Calu3 (cell line): ENCODE data around the gene P2RX2. TPM values are rescaled to one million over a fixed set of nuclear protein-coding genes. Genes with fewer than 3 reads are reported as not detected.

Experiments
- BruUV-seq: library from RNA; stranded (reverse); fragments of 400-500 nt; replicated peaks from 2 replicates; lab custom pipeline; 2021; lab: Mats Ljungman, UMichigan
- CTCF ChIA-PET: fragments of 300-600 bp; sonication (Branson Sonifier 250); formaldehyde crosslinking; loops from one replicate; lab custom pipeline; 2022; ENCODE audit warnings: antibody characterized with exemption; lab: Charles Lee
- DNase-seq: peaks from one replicate; pipeline ENCODE4 v3.0.0; 2022
- H3K27ac Mint-ChIP-seq: one replicate; pipeline ENCODE4 v1.8.0; 2022; ENCODE audit warnings: mixed read lengths; ENCODE audit not compliant: unreplicated experiment
- H3K27me3 Mint-ChIP-seq: one replicate; pipeline ENCODE4 v1.8.0; 2022; ENCODE audit warnings: mixed read lengths; ENCODE audit not compliant: unreplicated experiment
- H3K36me3 Mint-ChIP-seq: one replicate; pipeline ENCODE4 v1.8.0; 2022; ENCODE audit warnings: mild to moderate bottlenecking, moderate library complexity, mixed read lengths; ENCODE audit not compliant: insufficient read depth, unreplicated experiment
- H3K4me1 Mint-ChIP-seq: one replicate; pipeline ENCODE4 v1.8.0; 2022; ENCODE audit warnings: mild to moderate bottlenecking, low read depth, mixed read lengths; ENCODE audit not compliant: unreplicated experiment
- H3K4me3 Mint-ChIP-seq: one replicate; pipeline ENCODE4 v1.8.0; 2022; ENCODE audit warnings: mild to moderate bottlenecking, low read depth, moderate library complexity, mixed read lengths; ENCODE audit not compliant: unreplicated experiment
- H3K9me3 Mint-ChIP-seq: one replicate; pipeline ENCODE4 v1.8.0; 2022; ENCODE audit warnings: low read depth, mixed read lengths; ENCODE audit not compliant: unreplicated experiment
- CTCF ChIP-seq: fragments of 200-600 bp; IDR thresholded peaks from one replicate; pipeline ENCODE4 v1.8.0; 2022; ENCODE audit warnings: antibody characterized with exemption; ENCODE audit not compliant: unreplicated experiment
- intact Hi-C: fragments of 100-400 bp; cut with micrococcal nuclease; formaldehyde crosslinking; loops from one replicate; pipeline ENCODE4 v1.10.0; 2022; ENCODE audit not compliant: unreplicated experiment
- total RNA-seq: library from RNA; stranded (reverse); gene quantifications from 2 replicates; pipeline ENCODE4 v1.2.3, GENCODE V29; 2022

P2RX2 gene
- total RNA-seq, 1 experiment from 2014 or later: not detected

- CTCF ChIA-PET: interaction anchor here (1.4 kb wide), 1 partner anchor 12 kb away, joined by 3 read pairs; no protein-coding TSS in a partner anchor
- no peaks in the 10 kb centered on the region for H3K4me1 Mint-ChIP-seq
- H3K27ac Mint-ChIP-seq: no peak overlapping the region
- DNase-seq: no peak
- intact Hi-C loops: no loop called here
- no TSS peak for BruUV-seq
- no peaks in the 10 kb centered on the region for H3K27me3 Mint-ChIP-seq
- no peak for TF ChIP-seq CTCF
- H3K9me3 Mint-ChIP-seq: no peaks in the 10 kb centered on the region
- peaks cover 35% of the 10 kb centered on the region for H3K36me3 Mint-ChIP-seq
- no peak overlapping the region for H3K4me3 Mint-ChIP-seq
These were observed 42.4 kb downstream of the P2RX2 start for GRCh38 chr12:132660996-132661395.

- no peak for TF ChIP-seq CTCF
- no TSS peak for BruUV-seq
- Mint-ChIP-seq H3K4me3 (no peak overlapping the region), H3K27ac (no peak overlapping the region), H3K27me3 (no peaks in the 10 kb centered on the region), H3K36me3 (peaks cover 29% of the 10 kb centered on the region), H3K4me1 (no peaks in the 10 kb centered on the region), H3K9me3 (no peaks in the 10 kb centered on the region)
- intact Hi-C loops: no loop called here
- no peak for DNase-seq
- CTCF ChIA-PET: interaction anchor here (1.4 kb wide), 1 partner anchor 13 kb away, joined by 3 read pairs; no protein-coding TSS in a partner anchor
These were observed 43.4 kb downstream of the P2RX2 start for GRCh38 chr12:132661972-132662371.

DNA sequence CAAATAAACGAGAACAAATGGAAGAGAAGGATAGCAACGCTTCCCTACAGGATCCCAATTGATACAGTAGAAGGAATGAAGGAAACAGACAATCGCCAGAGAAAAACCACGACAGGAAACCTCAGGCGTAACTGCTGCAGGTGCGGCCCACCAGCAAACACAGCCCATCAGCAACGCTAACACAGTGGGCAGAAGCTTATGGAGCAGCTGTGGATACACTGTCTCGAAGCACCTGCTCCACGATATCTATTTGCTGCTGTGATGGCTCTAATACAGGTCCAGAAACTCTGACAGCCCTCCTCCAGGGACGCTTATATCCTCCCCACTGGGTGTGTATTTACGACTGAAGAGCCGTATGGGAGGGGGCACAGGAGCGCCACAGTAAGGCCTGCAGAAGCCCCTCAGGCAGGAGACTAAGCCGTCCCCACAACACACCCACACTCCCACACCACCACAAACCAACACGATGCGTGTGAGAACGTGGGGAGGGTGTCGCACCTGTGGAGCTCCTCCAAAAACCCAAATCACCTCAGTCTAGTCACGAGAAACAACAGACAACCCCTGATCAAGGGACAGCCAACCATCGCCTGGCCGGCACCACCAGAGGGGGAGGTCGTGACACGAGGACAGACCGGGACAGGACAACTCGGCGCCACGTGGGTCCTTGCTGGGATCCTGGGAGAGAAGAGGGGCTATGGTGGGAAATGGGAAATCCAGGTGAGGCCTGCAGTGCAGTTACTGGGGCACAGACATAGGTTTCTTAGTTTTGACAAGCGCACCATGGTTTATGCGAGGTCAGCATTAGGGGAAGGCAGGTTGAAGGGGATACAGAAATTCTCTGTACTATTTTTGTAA, 44.6 kb downstream of the P2RX2 start:
- Mint-ChIP-seq H3K9me3 (no peaks in the 10 kb centered on the region), H3K4me1 (no peaks in the 10 kb centered on the region), H3K27ac (no peak overlapping the region), H3K36me3 (peaks cover 23% of the 10 kb centered on the region), H3K27me3 (no peaks in the 10 kb centered on the region), H3K4me3 (no peak overlapping the region)
- TF ChIP-seq CTCF: no peak
- DNase-seq: no peak
- CTCF ChIA-PET: no interaction called here
- BruUV-seq: no TSS peak
- intact Hi-C loops: no loop called here

DNA sequence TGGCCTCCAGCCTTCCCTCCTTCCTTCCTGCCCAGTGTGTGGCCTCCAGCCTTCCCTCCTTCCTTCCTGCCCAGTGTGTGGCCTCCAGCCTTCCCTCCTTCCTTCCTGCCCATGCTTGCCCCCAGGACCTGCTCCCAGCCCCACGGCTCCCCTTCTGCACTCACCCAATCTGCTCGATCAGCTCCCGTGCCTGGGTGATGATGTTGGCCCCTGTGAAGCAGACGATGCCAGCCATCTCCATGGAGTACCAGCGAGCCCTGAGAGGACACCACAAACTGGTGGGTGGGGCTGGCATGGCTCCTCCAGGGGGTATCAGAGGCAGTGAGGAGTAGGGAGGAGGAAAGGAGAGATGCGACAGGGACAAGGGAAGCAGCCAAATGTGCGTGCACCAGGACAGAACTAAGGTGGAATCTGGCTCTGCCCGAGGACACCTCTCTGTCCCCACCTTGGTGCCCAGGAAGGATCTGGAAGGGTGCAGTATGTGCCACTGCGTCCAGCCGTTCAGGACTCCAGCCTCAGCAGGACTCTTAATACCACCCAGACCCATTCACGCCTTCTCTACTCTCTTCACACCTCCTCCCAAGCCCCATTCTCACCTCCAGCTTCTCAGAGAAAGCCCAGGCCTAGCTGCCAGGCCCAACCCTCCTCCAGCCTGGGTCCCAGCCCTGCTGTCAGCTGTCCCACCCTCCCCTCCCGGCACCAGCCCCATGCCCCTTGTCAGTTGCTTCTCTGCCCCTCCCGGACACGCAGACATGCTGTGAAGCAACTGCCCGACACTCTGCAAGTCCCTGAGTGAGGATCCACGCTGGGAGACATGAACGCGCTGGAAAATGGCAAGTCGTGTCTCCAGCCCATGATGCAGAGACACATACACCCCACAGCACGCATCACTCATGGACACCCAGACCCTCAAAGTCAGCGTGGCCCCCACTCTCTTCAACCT, 45.9 kb downstream of the P2RX2 start:
- intact Hi-C loops: no loop called here
- Mint-ChIP-seq H3K9me3 (no peaks in the 10 kb centered on the region), H3K36me3 (peaks cover 35% of the 10 kb centered on the region), H3K27me3 (no peaks in the 10 kb centered on the region), H3K4me3 (no peak overlapping the region), H3K27ac (no peak overlapping the region), H3K4me1 (no peaks in the 10 kb centered on the region)
- BruUV-seq: no TSS peak
- TF ChIP-seq CTCF: no peak
- CTCF ChIA-PET: no interaction called here
- DNase-seq: no peak
